ENCODE results near the gene DUXB. TPM values are rescaled to one million over a fixed set of nuclear protein-coding genes. Genes with fewer than 3 reads are reported as not detected.

The DUXB gene
- total RNA-seq, 2 donors from 2014 or later, result not detected

DNA sequence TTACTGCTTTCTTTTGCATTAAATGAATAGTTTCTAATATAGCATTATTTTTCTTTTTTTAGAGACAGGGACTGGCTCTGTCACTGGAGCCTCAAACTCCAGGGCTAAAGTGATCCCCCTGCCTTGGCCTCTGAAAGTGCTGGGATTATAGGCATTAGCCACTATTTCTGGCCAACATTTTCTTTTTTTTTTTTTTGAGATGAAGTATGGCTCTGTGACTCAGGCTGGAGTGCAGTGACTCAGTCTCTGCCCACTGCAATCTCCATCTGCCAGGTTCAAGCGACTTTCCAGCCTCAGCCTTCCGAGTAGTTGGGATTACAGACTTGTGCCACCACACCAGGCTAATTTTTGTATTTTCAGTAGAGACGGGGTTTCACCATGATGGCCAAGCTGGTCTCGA is 2.0 kb upstream of the DUXB start:
- Mint-ChIP-seq H3K36me3 (ENCODE audit: low read depth) (peaks cover 4% of the 10 kb centered on the region), H3K27ac (no peak overlapping the region), H3K4me1 (no peaks in the 10 kb centered on the region), H3K27me3 (peaks cover 8% of the 10 kb centered on the region), H3K4me3 (no peak overlapping the region)
- H3K9me3 ChIP-seq (ENCODE audit: control insufficient read depth, low read length, poor library complexity, severe bottlenecking), result no peaks in the 10 kb centered on the region
- ATAC-seq (no peak), DNase-seq (no peak)

GRCh38 chr16:75702242-75702641 is 981 bp upstream of the DUXB start:
- peaks cover 8% of the 10 kb centered on the region for H3K27me3 Mint-ChIP-seq
- no peaks in the 10 kb centered on the region for H3K4me1 Mint-ChIP-seq
- no peaks in the 10 kb centered on the region for H3K9me3 ChIP-seq (ENCODE audit: control insufficient read depth, low read length, poor library complexity, severe bottlenecking)
- no peak overlapping the region for H3K4me3 Mint-ChIP-seq
- ATAC-seq (no peak), DNase-seq (no peak)
- H3K27ac Mint-ChIP-seq, result no peak overlapping the region
- H3K36me3 Mint-ChIP-seq (ENCODE audit: low read depth), result peaks cover 4% of the 10 kb centered on the region

- DNase-seq, result no peak
- H3K9me3 ChIP-seq (ENCODE audit: control insufficient read depth, low read length, poor library complexity, severe bottlenecking), result no peaks in the 10 kb centered on the region
- H3K4me1 Mint-ChIP-seq, result peaks cover 2% of the 10 kb centered on the region
- H3K27me3 Mint-ChIP-seq, result no peaks in the 10 kb centered on the region
- H3K27ac Mint-ChIP-seq, result no peak overlapping the region
- no peak overlapping the region for H3K4me3 Mint-ChIP-seq
- ATAC-seq, result no peak
- H3K36me3 Mint-ChIP-seq (ENCODE audit: low read depth), result no peaks in the 10 kb centered on the region
Observed at GRCh38 chr16:75697571-75697970, 3.7 kb downstream of the DUXB start.

DNA sequence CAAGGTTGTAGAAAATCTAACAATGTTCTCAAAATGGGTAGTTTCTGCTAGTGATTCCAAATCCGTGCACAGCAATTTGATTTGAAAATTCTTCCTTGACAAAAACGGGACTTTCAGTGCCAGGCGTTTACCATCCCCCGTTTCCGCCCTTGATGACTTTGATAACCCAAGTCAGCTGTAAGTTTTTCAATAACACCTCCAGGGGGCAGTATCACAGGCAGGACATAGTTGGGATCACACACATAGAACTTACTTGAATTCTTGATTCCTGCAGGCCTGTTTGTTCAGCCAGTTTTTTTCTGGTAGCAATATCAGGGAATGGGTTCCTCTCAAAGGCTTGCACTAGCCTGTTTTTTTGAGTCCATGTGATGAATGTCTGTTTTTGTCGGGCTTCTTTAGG is 5.6 kb downstream of the DUXB start:
- H3K36me3 Mint-ChIP-seq (ENCODE audit: low read depth), result peaks cover 3% of the 10 kb centered on the region
- no peaks in the 10 kb centered on the region for H3K27me3 Mint-ChIP-seq
- no peak overlapping the region for H3K4me3 Mint-ChIP-seq
- ATAC-seq, result no peak
- no peak for DNase-seq
- no peak overlapping the region for H3K27ac Mint-ChIP-seq
- H3K9me3 ChIP-seq (ENCODE audit: control insufficient read depth, low read length, poor library complexity, severe bottlenecking), result no peaks in the 10 kb centered on the region
- H3K4me1 Mint-ChIP-seq, result peaks cover 5% of the 10 kb centered on the region

GRCh38 chr16:75687361-75687760 is 13.9 kb downstream of the DUXB start:
- Mint-ChIP-seq H3K36me3 (ENCODE audit: low read depth) (peaks cover 3% of the 10 kb centered on the region), H3K27ac (no peak overlapping the region), H3K27me3 (no peaks in the 10 kb centered on the region), H3K4me1 (peaks cover 4% of the 10 kb centered on the region), H3K4me3 (no peak overlapping the region)
- DNase-seq (no peak), ATAC-seq (no peak)
- H3K9me3 ChIP-seq (ENCODE audit: control insufficient read depth, low read length, poor library complexity, severe bottlenecking), result no peaks in the 10 kb centered on the region

- ATAC-seq, result no peak
- no peaks in the 10 kb centered on the region for H3K9me3 ChIP-seq (ENCODE audit: control insufficient read depth, low read length, poor library complexity, severe bottlenecking)
- no peaks in the 10 kb centered on the region for H3K36me3 Mint-ChIP-seq (ENCODE audit: low read depth)
- peaks cover 2% of the 10 kb centered on the region for H3K4me1 Mint-ChIP-seq
- no peak for DNase-seq
- no peaks in the 10 kb centered on the region for H3K27me3 Mint-ChIP-seq
- H3K4me3 Mint-ChIP-seq, result peak overlapping the region; percentile 22
- H3K27ac Mint-ChIP-seq, result no peak overlapping the region
Observed at GRCh38 chr16:75682308-75682707, 19.0 kb downstream of the DUXB start.

GRCh38 chr16:75679366-75679765 is 21.9 kb downstream of the DUXB start:
- Mint-ChIP-seq H3K4me3 (no peak overlapping the region), H3K4me1 (peaks cover 2% of the 10 kb centered on the region), H3K36me3 (ENCODE audit: low read depth) (no peaks in the 10 kb centered on the region), H3K27ac (no peak overlapping the region), H3K27me3 (no peaks in the 10 kb centered on the region)
- DNase-seq (no peak), ATAC-seq (no peak)
- no peaks in the 10 kb centered on the region for H3K9me3 ChIP-seq (ENCODE audit: control insufficient read depth, low read length, poor library complexity, severe bottlenecking)

DNA sequence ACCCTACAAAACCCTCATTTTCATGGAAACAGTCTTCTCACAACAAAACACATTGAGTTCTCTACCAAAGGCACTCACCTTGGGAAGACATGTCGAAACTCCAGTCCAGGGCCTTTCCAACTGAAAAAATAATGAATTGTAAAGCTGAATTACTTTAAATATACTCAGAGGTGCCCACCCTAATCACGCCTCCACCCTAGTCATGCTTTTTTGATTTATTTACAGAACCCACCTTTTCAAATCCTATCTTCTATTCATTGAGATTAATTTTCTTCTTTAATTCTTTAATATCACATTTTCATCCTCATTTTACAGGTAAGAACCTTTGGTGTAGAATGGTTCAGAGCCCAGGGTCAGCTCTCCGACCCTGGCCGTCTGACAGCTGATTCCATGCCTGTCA is 24.4 kb downstream of the DUXB start, which contains the start of gene CPHXL2:
Gene CPHXL2 (minus strand): TSS at position 101 of the 400 bp plus-strand sequence. CDS start 10 bp downstream, at position 91.
- Mint-ChIP-seq H3K27me3 (no peaks in the 10 kb centered on the region), H3K4me1 (peaks cover 2% of the 10 kb centered on the region), H3K36me3 (ENCODE audit: low read depth) (no peaks in the 10 kb centered on the region), H3K4me3 (no peak within 1 kb of the TSS), H3K27ac (no peak within 1 kb of the TSS)
- no peak for DNase-seq
- no peak for ATAC-seq
- H3K9me3 ChIP-seq (ENCODE audit: control insufficient read depth, low read length, poor library complexity, severe bottlenecking), result no peaks in the 10 kb centered on the region

- no peak overlapping the region for H3K4me3 Mint-ChIP-seq
- DNase-seq (no peak), ATAC-seq (no peak)
- no peaks in the 10 kb centered on the region for H3K9me3 ChIP-seq (ENCODE audit: control insufficient read depth, low read length, poor library complexity, severe bottlenecking)
- H3K27me3 Mint-ChIP-seq, result no peaks in the 10 kb centered on the region
- peaks cover 5% of the 10 kb centered on the region for H3K4me1 Mint-ChIP-seq
- H3K27ac Mint-ChIP-seq, result no peak overlapping the region
- H3K36me3 Mint-ChIP-seq (ENCODE audit: low read depth), result no peaks in the 10 kb centered on the region
Observed at GRCh38 chr16:75667503-75667902, 33.8 kb downstream of the DUXB start.

GRCh38 chr16:75660726-75661302 is 40.4 kb downstream of the DUXB start:
- Mint-ChIP-seq H3K4me3 (no peak overlapping the region), H3K36me3 (ENCODE audit: low read depth) (peaks cover 10% of the 10 kb centered on the region), H3K4me1 (peaks cover 13% of the 10 kb centered on the region), H3K27me3 (no peaks in the 10 kb centered on the region), H3K27ac (no peak overlapping the region)
- no peaks in the 10 kb centered on the region for H3K9me3 ChIP-seq (ENCODE audit: control insufficient read depth, low read length, poor library complexity, severe bottlenecking)
- ATAC-seq, result no peak
- no peak for DNase-seq

GRCh38 chr16:75660321-75660720 is 40.9 kb downstream of the DUXB start:
- H3K4me3 Mint-ChIP-seq, result no peak overlapping the region
- no peaks in the 10 kb centered on the region for H3K27me3 Mint-ChIP-seq

DNA sequence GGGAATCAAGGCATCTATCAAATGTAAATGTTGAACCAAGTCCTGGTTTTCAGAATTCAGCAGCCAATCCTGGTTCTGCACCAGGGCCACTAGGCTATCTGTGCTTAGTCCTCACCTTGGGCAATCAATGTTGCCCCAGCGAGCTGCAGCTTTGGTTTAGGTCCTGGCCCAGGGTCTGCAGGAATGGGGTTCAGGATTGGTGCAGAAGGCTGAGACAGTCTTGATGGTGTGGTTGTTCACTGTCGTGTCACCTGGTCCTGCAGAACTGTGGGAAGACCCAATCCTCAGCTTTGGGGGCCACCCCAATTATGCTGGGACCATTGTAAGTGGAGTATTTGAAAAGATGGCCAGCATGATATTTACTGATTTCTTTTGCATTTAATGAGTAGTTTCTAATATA is 43.1 kb downstream of the DUXB start:
- Mint-ChIP-seq H3K36me3 (ENCODE audit: low read depth) (peaks cover 13% of the 10 kb centered on the region), H3K27ac (peak overlapping the region; percentile 59), H3K4me1 (peaks cover 25% of the 10 kb centered on the region), H3K27me3 (no peaks in the 10 kb centered on the region), H3K4me3 (no peak overlapping the region)
- ATAC-seq (peak; percentile 23), DNase-seq (no peak)
- H3K9me3 ChIP-seq (ENCODE audit: control insufficient read depth, low read length, poor library complexity, severe bottlenecking), result no peaks in the 10 kb centered on the region

More at GRCh38 chr16:75660321-75660720, 40.9 kb downstream of the DUXB start:
- no peak overlapping the region for H3K27ac Mint-ChIP-seq
- peaks cover 13% of the 10 kb centered on the region for H3K4me1 Mint-ChIP-seq
- H3K9me3 ChIP-seq (ENCODE audit: control insufficient read depth, low read length, poor library complexity, severe bottlenecking), result no peaks in the 10 kb centered on the region
- DNase-seq, result no peak
- no peak for ATAC-seq
- H3K36me3 Mint-ChIP-seq (ENCODE audit: low read depth), result peaks cover 11% of the 10 kb centered on the region

DNA sequence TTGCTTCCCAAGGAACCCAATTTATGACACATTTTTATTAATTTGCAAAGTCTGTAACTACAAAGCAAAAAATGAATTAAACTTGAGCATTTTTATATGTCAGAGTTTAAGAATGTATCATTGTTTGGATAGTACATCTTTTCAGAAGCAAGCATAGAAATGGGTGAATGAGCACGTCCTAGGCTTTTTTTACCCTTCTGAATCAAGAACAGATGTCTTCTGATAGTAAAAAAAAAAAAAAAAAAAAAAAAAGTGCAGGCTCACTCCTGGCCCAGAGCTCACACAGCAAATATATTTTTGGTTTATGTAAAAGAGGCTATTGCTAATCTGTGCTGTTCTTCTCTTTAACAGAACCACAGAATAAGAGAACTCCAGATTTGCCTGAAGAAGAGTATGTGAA is 47.3 kb downstream of the DUXB start:
- Mint-ChIP-seq H3K27me3 (no peaks in the 10 kb centered on the region), H3K27ac (peak overlapping the region; percentile 88), H3K36me3 (ENCODE audit: low read depth) (peaks cover 16% of the 10 kb centered on the region), H3K4me3 (no peak overlapping the region), H3K4me1 (peaks cover 46% of the 10 kb centered on the region)
- H3K9me3 ChIP-seq (ENCODE audit: control insufficient read depth, low read length, poor library complexity, severe bottlenecking), result no peaks in the 10 kb centered on the region
- no peak for DNase-seq
- no peak for ATAC-seq

- ATAC-seq (peak; percentile 53), DNase-seq (peak; percentile 76 to 79 (median 78))
- no peaks in the 10 kb centered on the region for H3K27me3 Mint-ChIP-seq
- peak overlapping the region; percentile 99 for H3K27ac Mint-ChIP-seq
- no peaks in the 10 kb centered on the region for H3K9me3 ChIP-seq (ENCODE audit: control insufficient read depth, low read length, poor library complexity, severe bottlenecking)
- peak overlapping the region; percentile 99 for H3K4me3 Mint-ChIP-seq
- peaks cover 52% of the 10 kb centered on the region for H3K4me1 Mint-ChIP-seq
- peaks cover 12% of the 10 kb centered on the region for H3K36me3 Mint-ChIP-seq (ENCODE audit: low read depth)
Observed at GRCh38 chr16:75648265-75649076, 52.8 kb downstream of the DUXB start.
